GM20000 (cell line): ENCODE data around the gene CDHR3.
"Not testable (repeated sequence)": the region's sequence is repeated elsewhere in the genome, so short reads cannot be mapped to it uniquely, and the experiment has no call there.

Experiments
- DNase-seq: peaks from one replicate; pipeline ENCODE4 v3.0.0; 2012; ENCODE audit warnings: low spot score
- TF ChIP-seq, protein P1 (sequence below): IDR thresholded peaks from 2 replicates; pipeline ENCODE4 v1.5.1; 2012; ENCODE audit warnings: mild to moderate bottlenecking, control low read depth; ENCODE audit errors: extremely low read depth, missing control alignments

The CDHR3 gene

DNA sequence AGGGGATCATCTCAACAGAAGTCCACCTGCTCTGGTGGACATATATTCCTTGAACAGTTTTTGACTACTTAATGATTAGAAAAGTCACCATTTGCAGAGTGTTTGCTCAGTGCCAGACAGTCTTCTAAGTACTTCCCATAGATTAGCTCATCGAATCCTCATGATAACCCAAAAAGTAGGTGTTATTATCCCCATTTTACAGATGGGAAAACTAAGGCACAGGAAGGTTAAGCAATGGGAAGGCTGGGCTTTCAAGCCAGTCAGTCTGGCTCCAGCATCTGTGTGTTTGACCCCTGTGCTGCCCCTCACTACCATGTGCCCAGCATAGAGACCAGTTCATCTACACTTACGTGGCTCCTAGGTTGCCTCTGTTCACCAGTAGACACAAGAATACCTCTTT lies 15.9 kb downstream of the CDHR3 start:
- TF ChIP-seq, protein P1, sequence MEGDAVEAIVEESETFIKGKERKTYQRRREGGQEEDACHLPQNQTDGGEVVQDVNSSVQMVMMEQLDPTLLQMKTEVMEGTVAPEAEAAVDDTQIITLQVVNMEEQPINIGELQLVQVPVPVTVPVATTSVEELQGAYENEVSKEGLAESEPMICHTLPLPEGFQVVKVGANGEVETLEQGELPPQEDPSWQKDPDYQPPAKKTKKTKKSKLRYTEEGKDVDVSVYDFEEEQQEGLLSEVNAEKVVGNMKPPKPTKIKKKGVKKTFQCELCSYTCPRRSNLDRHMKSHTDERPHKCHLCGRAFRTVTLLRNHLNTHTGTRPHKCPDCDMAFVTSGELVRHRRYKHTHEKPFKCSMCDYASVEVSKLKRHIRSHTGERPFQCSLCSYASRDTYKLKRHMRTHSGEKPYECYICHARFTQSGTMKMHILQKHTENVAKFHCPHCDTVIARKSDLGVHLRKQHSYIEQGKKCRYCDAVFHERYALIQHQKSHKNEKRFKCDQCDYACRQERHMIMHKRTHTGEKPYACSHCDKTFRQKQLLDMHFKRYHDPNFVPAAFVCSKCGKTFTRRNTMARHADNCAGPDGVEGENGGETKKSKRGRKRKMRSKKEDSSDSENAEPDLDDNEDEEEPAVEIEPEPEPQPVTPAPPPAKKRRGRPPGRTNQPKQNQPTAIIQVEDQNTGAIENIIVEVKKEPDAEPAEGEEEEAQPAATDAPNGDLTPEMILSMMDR, result no peak
- DNase-seq, result no peak

GRCh38 chr7:105979405-105979804 lies 16.3 kb downstream of the CDHR3 start:
- TF ChIP-seq, protein P1, result no peak
- DNase-seq, result no peak

GRCh38 chr7:105980645-105981396 lies 17.8 kb downstream of the CDHR3 start:
- DNase-seq, result no peak
- TF ChIP-seq, protein P1, result no peak

DNA sequence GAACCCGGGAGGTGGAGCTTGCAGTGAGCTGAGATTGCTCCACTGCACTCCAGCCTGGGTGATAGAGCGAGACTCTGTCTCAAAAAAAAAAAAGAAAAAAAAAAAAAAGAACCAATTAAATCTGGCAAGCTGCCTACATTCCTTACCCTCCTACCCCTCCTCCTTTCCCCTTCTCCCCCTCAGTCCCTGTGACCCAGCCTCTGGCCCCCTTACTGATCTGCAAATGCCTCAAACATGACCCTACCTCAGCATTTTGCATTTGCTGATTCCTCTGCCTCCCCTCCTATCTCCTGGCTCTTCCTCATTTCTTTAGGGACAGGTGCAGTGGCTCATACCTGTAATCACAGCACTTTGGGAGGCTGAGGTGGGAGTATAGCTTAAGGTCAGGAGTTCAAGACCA lies 19.3 kb downstream of the CDHR3 start:
- TF ChIP-seq, protein P1, result no peak
- DNase-seq, result no peak

- not testable (repeated sequence) for DNase-seq
These were observed 21.7 kb downstream of the CDHR3 start for GRCh38 chr7:105984808-105985207.

DNA sequence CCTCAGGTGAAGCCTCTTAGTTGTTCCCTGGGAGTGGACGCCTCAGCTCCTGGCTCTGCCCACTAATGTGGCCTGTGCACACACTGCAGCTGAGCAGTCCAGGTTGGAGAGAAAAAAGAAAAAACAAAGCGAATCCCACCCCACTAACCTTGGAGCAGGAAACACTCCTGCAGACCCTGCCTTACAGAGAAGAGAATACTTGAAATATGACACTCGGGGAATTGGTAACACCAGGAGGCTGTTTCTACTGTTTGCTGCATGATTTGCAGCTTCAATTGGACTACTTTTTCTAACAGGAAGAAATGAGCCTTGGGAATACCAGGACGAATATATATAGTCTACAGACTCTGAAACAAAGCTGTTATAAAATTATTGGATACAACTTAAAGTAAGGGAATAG lies 22.2 kb downstream of the CDHR3 start:
- TF ChIP-seq, protein P1, result no peak
- no peak for DNase-seq

DNA sequence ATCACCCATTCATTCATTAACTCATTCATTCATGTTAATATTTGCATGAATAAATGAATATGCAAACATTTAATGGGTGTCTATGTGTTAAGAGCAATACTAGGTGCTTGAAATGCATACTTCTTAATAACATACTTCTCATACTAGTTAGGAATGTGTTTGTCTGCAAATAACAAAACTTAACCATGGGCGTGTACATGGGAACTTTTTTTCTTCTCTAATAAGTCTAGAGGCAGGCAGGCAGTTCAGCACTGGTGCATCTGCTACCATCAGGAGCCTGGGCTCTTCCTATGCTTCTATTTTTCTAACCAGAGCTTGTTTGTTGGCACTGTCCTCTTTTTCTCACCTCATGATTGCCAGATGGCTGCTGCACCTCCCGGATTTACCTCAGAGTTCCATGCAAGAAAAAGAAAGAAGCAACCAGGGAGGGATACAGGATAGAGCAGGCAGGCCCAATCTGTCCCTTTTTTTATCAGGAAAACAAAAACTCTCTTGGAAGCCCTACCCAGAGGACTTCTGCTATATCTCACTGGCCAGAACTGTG lies 22.7 kb downstream of the CDHR3 start:
- TF ChIP-seq, protein P1, result no peak
- DNase-seq, result no peak

- no peak for DNase-seq
- TF ChIP-seq, protein P1, result no peak
These were observed 24.0 kb downstream of the CDHR3 start for GRCh38 chr7:105987046-105987445.
